GM18520 (cell line): ENCODE results near the gene BCAS3.

Source experiments
- ATAC-seq: cut with Tn5 transposase; IDR thresholded peaks from one replicate; pipeline ENCODE4 v1.9.1; 2021; ENCODE audit not compliant: unreplicated experiment

The BCAS3 gene

GRCh38 chr17:61118871-61119270 is 441.2 kb downstream of the BCAS3 start:
- no peak for ATAC-seq

GRCh38 chr17:61122326-61122913 is 444.8 kb downstream of the BCAS3 start:
- no peak for ATAC-seq

GRCh38 chr17:61124562-61124961 is 446.9 kb downstream of the BCAS3 start:
- ATAC-seq: no peak

GRCh38 chr17:61126473-61127249 is 449.0 kb downstream of the BCAS3 start:
- ATAC-seq: no peak

GRCh38 chr17:61127960-61128359 is 450.3 kb downstream of the BCAS3 start:
- no peak for ATAC-seq

- no peak for ATAC-seq
These were observed 451.0 kb downstream of the BCAS3 start for GRCh38 chr17:61128661-61129115.

GRCh38 chr17:61129267-61130254 is 451.9 kb downstream of the BCAS3 start:
- no peak for ATAC-seq

- no peak for ATAC-seq
These were observed 452.7 kb downstream of the BCAS3 start for GRCh38 chr17:61130330-61130729.

GRCh38 chr17:61131585-61131984 is 453.9 kb downstream of the BCAS3 start:
- ATAC-seq: no peak

GRCh38 chr17:61132524-61132923 is 454.9 kb downstream of the BCAS3 start:
- no peak for ATAC-seq

- ATAC-seq: no peak
These were observed 456.2 kb downstream of the BCAS3 start for GRCh38 chr17:61133853-61134252.

GRCh38 chr17:61134551-61135235 is 457.0 kb downstream of the BCAS3 start:
- no peak for ATAC-seq

GRCh38 chr17:61135782-61136181 is 458.1 kb downstream of the BCAS3 start:
- no peak for ATAC-seq

- ATAC-seq: no peak
These were observed 458.6 kb downstream of the BCAS3 start for GRCh38 chr17:61136296-61136695.

GRCh38 chr17:61139219-61139618 is 461.6 kb downstream of the BCAS3 start:
- no peak for ATAC-seq

- ATAC-seq: no peak
These were observed 462.6 kb downstream of the BCAS3 start for GRCh38 chr17:61140081-61140786.

GRCh38 chr17:61143026-61143425 is 465.4 kb downstream of the BCAS3 start:
- no peak for ATAC-seq

GRCh38 chr17:61144137-61144536 is 466.5 kb downstream of the BCAS3 start:
- ATAC-seq: no peak

- ATAC-seq: no peak
These were observed 467.2 kb downstream of the BCAS3 start for GRCh38 chr17:61144617-61145564.
